GM19463 (cell line): ENCODE measurements around the gene TCP1.
"Not testable (repeated sequence)": the region's sequence is repeated elsewhere in the genome, so short reads cannot be mapped to it uniquely, and the experiment has no call there.

ENCODE experiments used
- ATAC-seq: cut with Tn5 transposase; IDR thresholded peaks from one replicate; pipeline ENCODE4 v1.9.1; 2021; ENCODE audit warnings: mild to moderate bottlenecking, moderate library complexity; ENCODE audit not compliant: unreplicated experiment

The TCP1 gene

GRCh38 chr6:159745081-159745480 lies 44.3 kb downstream of the TCP1 start:
- ATAC-seq = no peak

GRCh38 chr6:159742165-159742564 lies 47.2 kb downstream of the TCP1 start:
- ATAC-seq = no peak

GRCh38 chr6:159739341-159739740 lies 50.1 kb downstream of the TCP1 start:
- no peak for ATAC-seq

- no peak for ATAC-seq
Measured at GRCh38 chr6:159736908-159737307, 52.5 kb downstream of the TCP1 start.

GRCh38 chr6:159733395-159733794 lies 56.0 kb downstream of the TCP1 start:
- ATAC-seq = not testable (repeated sequence)

GRCh38 chr6:159732550-159732949 lies 56.9 kb downstream of the TCP1 start:
- ATAC-seq = not testable (repeated sequence)

GRCh38 chr6:159730332-159730676 lies 59.1 kb downstream of the TCP1 start:
- no peak for ATAC-seq

- no peak for ATAC-seq
Measured at GRCh38 chr6:159729598-159730331, 59.6 kb downstream of the TCP1 start.

- ATAC-seq = no peak
Measured at GRCh38 chr6:159728531-159728964, 60.9 kb downstream of the TCP1 start.
